Activated T-helper 1 cell treated with Interleukin-2 at 50 U/mL for 16 hours (primary cell): ENCODE data around the gene LAD1.

ENCODE experiments used
- DNase-seq: peaks from one replicate; pipeline ENCODE4 v3.0.0-alpha.2; 2020; ENCODE audit warnings: low read depth

LAD1 gene

DNA sequence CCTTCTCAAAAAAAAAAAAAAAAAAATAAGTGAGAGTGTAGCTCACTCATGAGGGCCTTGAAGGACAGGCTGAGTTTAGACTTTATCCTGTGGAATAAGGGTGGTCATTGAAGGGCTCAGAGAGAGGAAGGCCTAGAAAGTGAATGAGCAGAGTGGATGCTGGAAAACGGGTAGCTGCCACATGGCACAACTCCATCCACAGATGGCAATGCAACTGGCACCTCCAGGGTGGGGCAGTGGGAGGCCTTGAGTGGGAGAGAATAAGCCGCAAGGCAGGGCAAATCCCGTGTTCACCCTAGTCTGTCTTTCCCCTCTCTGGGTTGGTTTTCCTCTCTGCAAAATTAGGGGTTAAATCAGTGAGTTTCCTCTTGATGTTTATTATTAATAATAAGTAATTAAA is 19.3 kb upstream of the LAD1 start:
- no peak for DNase-seq

GRCh38 chr1:201414051-201414738 is 15.1 kb upstream of the LAD1 start:
- DNase-seq: no peak

GRCh38 chr1:201411292-201411691 is 12.2 kb upstream of the LAD1 start:
- DNase-seq: no peak

DNA sequence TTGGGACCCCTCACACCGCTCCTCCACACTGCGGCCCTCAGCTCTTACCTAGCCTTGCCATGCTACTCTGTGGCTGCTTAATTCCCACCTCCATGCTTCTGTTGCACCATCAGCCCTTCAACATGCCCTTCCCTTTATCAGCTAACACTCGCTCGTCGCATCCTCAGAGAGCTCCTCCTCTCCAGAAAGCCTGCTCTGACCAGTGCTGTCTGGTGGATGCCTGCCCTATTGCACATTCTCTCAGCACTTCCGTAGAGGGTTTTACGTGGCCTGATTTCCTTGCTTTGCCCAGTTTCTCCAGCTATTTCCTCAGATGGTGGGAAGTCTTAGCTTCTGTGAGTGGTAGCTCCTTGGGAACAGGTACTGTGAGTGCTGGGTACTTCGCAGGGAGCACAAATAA is 10.3 kb upstream of the LAD1 start:
- no peak for DNase-seq

DNA sequence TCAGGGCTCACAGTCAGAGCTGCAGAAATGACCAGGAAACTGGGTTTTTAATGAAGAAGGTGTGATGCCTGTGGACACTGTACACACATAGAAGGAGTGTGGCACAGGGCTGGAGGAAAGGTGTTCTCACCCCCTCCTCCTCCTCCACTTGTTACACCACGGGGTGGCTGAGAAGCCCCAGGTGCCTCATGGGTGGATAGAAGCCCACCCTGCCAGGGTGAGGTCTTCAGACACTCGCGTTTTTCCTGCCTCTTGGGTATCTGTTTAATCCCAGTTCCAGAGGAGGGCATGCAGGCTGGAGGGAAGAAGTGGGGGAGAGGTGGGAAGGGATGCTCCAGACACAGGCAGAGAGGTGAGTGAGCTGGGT is 9.7 kb upstream of the LAD1 start:
- DNase-seq: no peak

DNA sequence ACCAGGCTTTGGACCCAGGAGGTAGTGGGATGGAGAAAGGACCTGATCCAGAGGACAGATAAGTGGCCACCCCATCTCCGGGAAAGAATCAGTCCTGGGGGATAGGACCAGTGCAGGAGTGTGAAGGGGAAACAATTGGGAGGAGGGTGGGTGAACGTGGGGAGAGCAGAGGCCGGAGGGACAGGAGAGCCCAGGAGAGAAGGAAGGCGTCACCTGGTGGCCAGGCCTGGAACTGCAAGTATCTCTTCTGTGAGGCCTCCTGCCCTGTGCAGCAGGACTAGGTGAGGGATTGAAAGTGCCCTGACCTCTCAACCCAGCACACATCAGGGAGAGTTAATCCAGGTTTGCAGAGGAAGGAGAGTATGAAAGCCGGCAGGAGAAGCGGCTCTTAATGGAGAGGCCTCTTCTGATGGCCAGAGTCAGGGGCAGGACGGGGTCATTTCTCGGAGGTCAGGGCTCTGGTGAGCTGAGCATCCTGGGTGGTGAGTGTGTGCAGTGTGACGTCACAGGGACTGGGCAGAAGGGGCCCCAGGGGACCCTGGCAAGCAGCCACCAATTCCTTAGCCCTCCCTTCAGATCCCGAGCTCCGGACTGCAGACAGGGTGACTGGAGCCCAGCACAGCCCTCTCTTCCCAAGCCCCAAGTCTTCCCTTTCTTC is 9.2 kb upstream of the LAD1 start:
- DNase-seq: peak; percentile 36

GRCh38 chr1:201406831-201407406 is 7.8 kb upstream of the LAD1 start:
- DNase-seq: no peak

DNA sequence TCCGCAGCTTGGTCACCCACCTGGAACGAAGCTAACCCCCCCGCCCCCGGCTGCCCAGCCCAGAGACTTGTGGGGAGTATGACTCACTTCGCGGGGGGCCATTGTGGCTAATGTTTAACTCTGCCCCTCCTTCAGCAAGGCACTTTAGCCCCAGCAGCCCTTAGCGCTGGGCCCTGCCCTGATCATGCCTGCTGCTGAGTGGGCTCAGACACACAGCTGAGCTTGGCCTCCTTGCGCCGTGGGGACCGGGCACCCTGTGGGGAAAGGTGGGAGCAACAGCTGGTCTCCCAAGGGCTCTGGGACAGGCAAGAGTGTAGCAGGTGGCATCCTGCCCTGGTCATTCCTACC is 6.3 kb upstream of the LAD1 start:
- no peak for DNase-seq

GRCh38 chr1:201404722-201405483 is 5.8 kb upstream of the LAD1 start:
- no peak for DNase-seq

GRCh38 chr1:201404055-201404454 is 4.9 kb upstream of the LAD1 start:
- no peak for DNase-seq

DNA sequence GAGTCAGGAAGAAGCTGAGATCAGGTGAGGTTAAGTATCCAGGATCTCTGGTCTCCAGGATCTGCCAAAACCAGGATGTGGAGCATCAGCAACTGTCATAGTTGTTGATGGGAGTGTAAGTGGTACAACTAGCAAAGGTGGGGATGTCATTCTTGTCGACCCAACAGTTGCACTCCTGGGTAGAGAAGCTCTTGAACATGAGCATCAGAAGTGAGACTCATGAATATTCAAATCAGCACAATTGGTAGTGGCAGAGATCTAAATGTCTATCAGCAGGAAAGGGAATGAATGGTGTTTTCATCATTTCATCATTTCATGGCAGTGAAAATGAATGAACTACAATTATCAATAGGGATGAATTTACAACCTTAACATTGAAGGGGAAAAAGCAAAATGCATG is 4.2 kb upstream of the LAD1 start:
- DNase-seq: no peak

DNA sequence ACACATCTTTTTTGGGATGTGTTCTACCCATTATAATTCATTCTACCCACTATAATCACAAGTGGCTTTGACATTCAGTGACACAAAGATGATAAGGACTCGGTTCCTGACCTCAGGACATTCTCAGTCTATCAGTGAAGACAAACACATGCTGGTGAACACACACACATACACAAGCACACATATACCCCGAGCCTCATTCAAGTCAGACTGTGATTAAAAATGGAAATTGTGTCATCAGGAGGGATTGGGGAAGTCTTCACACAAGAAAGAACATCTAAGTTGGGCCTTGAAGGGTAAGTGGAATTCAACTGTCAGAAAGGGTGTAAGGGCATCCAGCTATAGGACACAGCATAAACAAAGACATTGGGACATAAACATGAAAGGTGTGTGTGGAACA is 2.6 kb upstream of the LAD1 start:
- DNase-seq: no peak

DNA sequence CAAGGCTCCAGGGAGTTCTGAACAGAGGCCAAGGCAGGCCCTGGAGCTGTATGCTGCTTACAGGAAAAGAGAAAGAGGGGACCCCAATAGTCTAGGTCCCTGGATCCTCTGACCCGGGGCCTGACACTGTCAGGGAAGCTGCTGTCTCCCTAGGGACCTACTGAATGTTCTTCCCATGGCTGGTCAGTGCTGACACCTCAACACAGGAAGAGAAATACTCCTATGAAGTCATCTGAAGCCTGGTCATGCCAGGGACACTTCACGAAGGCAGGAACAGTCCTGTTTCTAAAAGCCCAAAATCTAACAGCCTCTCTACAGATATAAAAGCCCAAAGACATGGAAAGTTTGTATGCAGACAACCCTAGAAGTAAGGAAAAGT is 1.7 kb upstream of the LAD1 start:
- DNase-seq: no peak

- no peak for DNase-seq
Observed at GRCh38 chr1:201400212-201400851, 1.2 kb upstream of the LAD1 start.

GRCh38 chr1:201399352-201400126 is 415 bp upstream of the LAD1 start:
- no peak for DNase-seq

DNA sequence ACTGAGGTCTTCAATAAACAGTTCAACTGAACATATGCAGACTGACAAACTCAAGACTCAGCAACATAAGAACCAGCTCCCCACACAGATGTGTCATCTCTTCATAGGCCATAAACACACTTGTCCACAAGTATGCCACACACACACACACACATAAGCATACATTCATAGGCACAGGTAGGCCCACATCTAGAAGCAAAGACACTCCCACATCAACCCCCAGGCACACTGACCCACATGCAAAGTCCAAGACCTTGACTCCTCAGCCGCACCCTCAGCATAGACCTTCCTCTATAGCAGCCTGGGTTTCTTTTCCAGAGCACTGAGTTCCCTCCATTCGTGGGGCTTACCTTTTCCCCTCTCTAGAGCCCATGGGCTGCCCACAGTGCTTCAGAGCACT is 1.4 kb downstream of the LAD1 start:
- no peak for DNase-seq

DNA sequence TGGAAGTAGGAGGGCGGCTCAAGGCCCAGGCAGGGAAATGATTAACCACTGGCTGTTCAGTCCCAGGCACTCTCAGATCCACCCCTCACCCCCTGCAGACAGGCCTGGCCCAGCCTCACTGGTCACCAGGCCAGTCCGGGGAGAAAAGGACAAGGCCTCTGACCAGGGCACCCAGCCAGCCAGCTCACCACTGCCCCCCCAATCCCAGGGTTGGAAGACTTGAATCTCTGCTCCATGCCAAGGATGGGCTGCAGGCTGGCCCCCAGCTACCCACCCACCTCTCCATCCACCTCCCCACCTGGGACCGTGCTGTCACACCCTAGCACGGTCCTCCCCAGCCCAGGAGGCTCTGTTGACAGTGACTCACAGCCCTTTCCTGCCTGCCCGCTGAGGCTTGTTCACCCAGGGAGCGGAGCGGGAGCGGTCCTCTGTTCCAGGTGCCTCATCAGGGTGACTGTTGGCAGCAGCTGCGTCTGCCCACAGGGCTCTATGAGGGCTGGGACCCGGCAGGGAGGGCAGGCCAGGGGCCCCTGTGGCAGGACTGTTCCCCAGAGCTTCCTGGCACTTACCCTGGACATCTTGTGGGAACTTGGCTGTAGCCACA is 2.2 kb downstream of the LAD1 start:
- no peak for DNase-seq

DNA sequence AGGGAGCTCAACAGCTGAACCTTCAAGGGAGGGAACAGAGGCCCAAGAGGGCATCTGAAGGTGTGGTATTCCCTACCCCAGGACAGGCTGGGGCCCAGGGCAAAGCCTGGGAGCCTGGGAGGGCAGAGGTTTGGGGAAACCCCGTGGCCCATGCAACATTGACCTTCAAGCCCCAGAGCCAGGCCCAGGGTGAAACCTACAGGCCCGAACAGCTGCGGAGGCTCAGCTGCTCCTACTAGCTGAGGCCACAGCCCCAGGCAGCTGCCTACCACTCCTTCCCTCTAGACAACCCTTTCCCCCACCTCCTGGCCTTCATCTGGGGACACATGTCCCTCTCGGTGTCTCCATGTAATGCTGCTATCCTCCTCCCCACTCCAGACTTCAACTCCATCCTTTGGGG is 3.2 kb downstream of the LAD1 start:
- DNase-seq: no peak

DNA sequence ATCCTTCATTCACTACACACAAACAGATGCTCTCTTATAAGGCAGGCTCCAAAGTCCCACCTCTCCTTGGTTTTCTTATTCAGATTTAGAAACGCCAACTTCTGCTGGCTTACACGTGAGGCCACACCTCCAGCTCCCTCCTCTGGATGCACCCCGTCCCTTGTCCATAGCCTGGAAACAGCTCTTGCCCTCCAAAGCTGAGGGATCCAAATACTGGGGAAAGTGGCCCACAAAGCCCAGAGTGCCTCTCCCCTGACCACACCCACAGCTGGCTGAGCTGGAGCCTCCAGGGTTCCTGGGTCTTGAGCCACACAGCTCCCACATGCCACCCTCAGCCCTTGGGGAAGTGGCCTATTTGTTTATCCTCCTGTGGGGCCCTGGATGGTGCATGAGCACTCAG is 4.5 kb downstream of the LAD1 start:
- no peak for DNase-seq

- no peak for DNase-seq
Observed at GRCh38 chr1:201393076-201393475, 6.0 kb downstream of the LAD1 start.
